Activated naive CD8-positive, alpha-beta T cell (primary cell): ENCODE results near the gene FAM171A2.
"Not testable (repeated sequence)": the region's sequence is repeated elsewhere in the genome, so short reads cannot be mapped to it uniquely, and the experiment has no call there.

Experiments
- H3K27ac Mint-ChIP-seq: one replicate; pipeline ENCODE4 v1.8.0; 2021; ENCODE audit warnings: mixed read lengths
- H3K27me3 Mint-ChIP-seq: one replicate; pipeline ENCODE4 v1.8.0; 2021; ENCODE audit warnings: mixed read lengths
- H3K36me3 Mint-ChIP-seq: one replicate; pipeline ENCODE4 v1.8.0; 2021; ENCODE audit warnings: mixed read lengths
- H3K4me1 Mint-ChIP-seq: one replicate; pipeline ENCODE4 v1.8.0; 2021; ENCODE audit warnings: low read depth, mixed read lengths
- H3K4me3 Mint-ChIP-seq: one replicate; pipeline ENCODE4 v1.8.0; 2021; ENCODE audit warnings: mild to moderate bottlenecking, mixed read lengths
- H3K9me3 Mint-ChIP-seq: one replicate; pipeline ENCODE4 v1.8.0; 2021; ENCODE audit warnings: low read depth, mixed read lengths

The FAM171A2 gene

DNA sequence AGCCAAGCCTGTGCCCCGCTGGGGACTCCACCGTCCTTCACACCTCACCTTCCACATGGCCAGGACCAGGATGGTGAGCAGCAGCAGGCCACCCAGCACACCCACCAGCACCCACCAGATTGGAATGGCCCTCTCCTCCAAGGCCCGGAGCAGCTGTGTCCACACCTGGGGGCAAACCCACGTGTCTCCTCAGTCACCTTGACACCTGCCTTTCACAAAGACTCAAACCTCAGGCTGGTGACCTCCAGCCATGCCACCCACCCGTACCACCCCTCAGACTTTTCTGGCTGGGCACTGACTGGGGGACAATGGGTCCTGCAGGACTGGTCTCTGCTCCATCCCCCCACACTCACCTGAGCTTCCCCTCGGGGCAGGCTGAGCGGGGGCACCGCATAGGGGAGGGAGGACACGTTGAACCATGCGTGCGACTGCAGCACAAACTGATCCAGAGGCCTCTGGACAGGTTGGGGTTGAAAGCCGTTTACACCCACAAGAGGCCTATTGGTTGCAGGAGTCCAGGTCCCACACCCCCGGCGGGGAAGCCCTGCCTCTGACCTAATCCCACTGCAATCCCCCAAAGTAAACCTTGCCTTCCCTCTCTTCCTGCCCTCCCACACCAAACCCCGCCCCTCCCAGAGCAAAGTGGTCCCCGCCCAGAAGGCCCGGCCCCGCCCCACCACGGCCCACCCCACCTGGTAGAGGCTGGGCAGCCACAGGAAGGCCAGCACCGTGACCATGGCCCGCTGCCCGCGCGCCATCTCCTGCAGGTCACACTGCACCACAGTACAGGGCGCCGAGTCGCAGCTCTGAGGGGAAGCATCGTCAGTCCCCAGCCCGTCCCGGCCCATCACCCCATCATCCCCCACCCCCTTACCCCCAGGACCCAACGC is 10.9 kb upstream of the FAM171A2 start:
- H3K4me3 Mint-ChIP-seq = no peak overlapping the region
- H3K27me3 Mint-ChIP-seq = peaks cover 5% of the 10 kb centered on the region
- H3K36me3 Mint-ChIP-seq = no peaks in the 10 kb centered on the region

DNA sequence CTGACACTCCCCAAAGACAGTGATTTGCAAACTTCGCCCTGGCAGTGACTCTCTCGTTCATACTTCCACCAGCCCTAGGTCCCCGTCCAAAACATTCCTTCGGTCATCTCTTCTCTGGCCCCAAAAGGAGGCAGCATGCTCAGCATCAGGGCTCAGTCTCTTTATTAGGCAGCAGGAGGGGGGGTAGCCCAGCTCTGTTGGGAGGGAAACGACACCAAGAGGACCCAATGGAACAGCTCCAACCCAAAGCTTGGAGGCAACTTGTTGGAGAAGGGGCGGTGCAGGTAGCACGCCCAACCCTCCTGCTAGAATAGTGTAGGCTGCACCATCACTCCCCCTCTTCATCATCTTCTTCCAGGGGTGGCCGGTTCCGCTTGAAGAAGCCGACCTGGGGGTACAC is 8.4 kb upstream of the FAM171A2 start:
- no peaks in the 10 kb centered on the region for H3K9me3 Mint-ChIP-seq
- peaks cover 3% of the 10 kb centered on the region for H3K27me3 Mint-ChIP-seq
- peaks cover 7% of the 10 kb centered on the region for H3K4me1 Mint-ChIP-seq
- no peaks in the 10 kb centered on the region for H3K36me3 Mint-ChIP-seq
- peak overlapping the region; percentile 37 for H3K4me3 Mint-ChIP-seq
- no peak overlapping the region for H3K27ac Mint-ChIP-seq

More for the DNA sequence above, 10.9 kb upstream of the FAM171A2 start:
- H3K4me1 Mint-ChIP-seq = peaks cover 4% of the 10 kb centered on the region
- no peak overlapping the region for H3K27ac Mint-ChIP-seq
- H3K9me3 Mint-ChIP-seq = no peaks in the 10 kb centered on the region

DNA sequence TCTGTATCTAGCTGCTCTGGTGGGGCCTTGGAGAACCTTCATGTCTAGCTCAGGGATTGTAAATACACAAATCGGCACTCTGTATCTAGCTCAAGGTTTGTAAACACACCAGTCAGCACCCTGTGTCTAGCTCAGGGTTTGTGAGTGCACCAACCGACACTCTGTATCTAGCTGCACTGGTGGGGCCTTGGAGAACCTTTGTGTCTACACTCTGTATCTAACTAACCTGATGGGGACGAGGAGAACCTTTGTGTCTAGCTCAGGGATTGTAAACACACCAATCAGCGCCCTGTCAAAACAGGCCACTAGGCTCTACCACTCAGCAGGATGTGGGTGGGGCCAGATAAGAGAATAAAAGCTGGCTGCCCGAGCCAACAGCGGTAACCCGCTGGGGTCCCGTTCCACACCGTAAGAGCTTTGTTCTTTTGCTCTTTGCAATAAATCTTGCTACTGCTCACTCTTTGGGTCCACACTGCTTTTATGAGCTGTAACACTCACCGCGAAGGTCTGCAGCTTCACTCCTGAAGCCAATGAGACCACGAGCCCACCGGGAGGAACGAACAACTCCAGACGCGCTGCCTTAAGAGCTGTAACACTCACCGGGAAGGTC is 5.9 kb upstream of the FAM171A2 start:
- H3K27ac Mint-ChIP-seq, H3K4me1 Mint-ChIP-seq, H3K27me3 Mint-ChIP-seq, H3K36me3 Mint-ChIP-seq, H3K9me3 Mint-ChIP-seq: not testable (repeated sequence)
- peak overlapping the region; percentile 76 for H3K4me3 Mint-ChIP-seq

DNA sequence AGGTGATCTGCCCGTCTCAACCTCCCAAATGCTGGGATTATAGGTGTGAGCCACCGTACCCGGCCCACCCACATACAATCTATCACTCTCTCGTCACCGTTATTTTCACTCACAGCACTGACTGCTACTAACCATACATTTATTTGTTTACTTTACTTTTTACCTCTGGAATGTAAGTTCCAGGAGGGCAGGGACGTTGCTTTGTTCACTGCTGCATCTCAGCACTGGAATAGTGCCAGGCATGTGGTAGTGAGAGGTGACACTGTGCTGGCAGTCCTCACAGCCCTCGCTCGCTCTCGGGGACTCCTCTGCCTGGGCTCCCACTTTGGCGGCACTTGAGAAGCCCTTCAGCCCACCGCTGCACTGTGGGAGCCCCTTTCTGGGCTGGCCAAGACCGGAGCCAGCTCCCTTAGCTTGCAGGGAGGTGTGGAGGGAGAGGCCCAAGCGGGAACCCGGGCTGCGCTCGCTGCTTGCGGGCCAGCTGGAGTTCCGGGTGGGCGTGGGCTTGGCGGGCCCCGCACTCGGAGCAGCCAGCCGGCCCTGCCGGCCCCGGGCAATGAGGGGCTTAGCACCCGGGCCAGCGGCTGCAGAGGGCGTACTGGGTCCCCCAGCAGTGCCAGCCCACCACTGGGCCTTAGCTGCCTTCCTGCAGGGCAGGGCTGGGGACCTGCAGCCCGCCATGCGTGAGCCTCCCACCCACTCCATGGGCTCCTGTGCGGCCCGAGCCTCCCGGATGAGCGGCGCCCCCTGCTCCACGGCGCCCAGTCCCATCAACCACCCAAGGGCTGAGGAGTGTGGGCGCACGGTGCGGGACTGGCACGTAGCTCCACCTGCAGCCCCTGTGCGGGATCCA is 5.0 kb upstream of the FAM171A2 start:
- H3K27me3 Mint-ChIP-seq, H3K27ac Mint-ChIP-seq, H3K4me1 Mint-ChIP-seq, H3K4me3 Mint-ChIP-seq, H3K36me3 Mint-ChIP-seq, H3K9me3 Mint-ChIP-seq: not testable (repeated sequence)

GRCh38 chr17:44367231-44367979 is 3.8 kb upstream of the FAM171A2 start:
- no peaks in the 10 kb centered on the region for H3K9me3 Mint-ChIP-seq
- peaks cover 9% of the 10 kb centered on the region for H3K4me1 Mint-ChIP-seq
- H3K27me3 Mint-ChIP-seq = peaks cover 5% of the 10 kb centered on the region
- H3K27ac Mint-ChIP-seq = no peak overlapping the region
- no peak overlapping the region for H3K4me3 Mint-ChIP-seq
- H3K36me3 Mint-ChIP-seq = no peaks in the 10 kb centered on the region

- not testable (repeated sequence) for H3K9me3 Mint-ChIP-seq, H3K27ac Mint-ChIP-seq, H3K4me1 Mint-ChIP-seq, H3K36me3 Mint-ChIP-seq, H3K27me3 Mint-ChIP-seq
- peak overlapping the region; percentile 50 for H3K4me3 Mint-ChIP-seq
Measured at GRCh38 chr17:44365051-44365450, 1.4 kb upstream of the FAM171A2 start.

DNA sequence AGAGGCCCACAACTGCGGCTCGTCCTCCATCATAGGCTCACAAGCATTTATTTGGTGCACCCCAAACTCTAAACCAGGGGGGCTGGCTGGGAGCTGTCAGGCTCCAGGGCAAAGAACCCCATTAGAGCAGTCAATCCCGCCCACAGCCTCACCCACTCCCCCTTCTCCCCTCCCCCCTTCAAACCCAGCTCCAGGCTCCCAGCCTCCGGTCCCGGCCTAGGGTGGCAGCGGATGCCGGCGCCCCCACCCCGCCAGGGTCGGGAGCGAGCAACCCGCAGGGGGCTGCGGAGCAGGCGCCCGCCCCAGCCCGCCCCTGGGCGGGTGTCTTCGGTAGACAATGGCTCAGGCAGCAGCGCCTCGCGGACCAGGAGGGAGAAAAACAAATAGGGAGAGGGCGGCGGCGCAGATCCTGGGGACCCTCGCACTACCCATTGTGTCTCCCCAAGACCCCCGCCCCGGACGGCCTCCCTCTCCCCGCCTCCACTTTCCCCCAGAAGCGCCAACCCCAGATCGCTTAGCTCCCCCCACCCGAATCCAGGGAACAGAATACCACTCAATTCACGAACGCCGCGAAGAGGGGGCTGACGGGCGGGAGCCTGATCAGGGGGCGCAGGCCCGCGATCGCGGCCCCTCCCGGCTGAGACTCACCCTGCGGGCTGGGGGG is 572 bp downstream of the FAM171A2 start:
- no peak overlapping the region for H3K27ac Mint-ChIP-seq
- no peaks in the 10 kb centered on the region for H3K36me3 Mint-ChIP-seq
- H3K27me3 Mint-ChIP-seq = peaks cover 2% of the 10 kb centered on the region
- H3K9me3 Mint-ChIP-seq = no peaks in the 10 kb centered on the region
- H3K4me3 Mint-ChIP-seq = peak overlapping the region; percentile 80
- H3K4me1 Mint-ChIP-seq = peaks cover 9% of the 10 kb centered on the region

GRCh38 chr17:44362459-44362948 is 1.1 kb downstream of the FAM171A2 start:
- H3K27me3 Mint-ChIP-seq = peaks cover 2% of the 10 kb centered on the region
- no peak overlapping the region for H3K4me3 Mint-ChIP-seq
- no peaks in the 10 kb centered on the region for H3K9me3 Mint-ChIP-seq
- H3K4me1 Mint-ChIP-seq = peaks cover 9% of the 10 kb centered on the region
- H3K36me3 Mint-ChIP-seq = no peaks in the 10 kb centered on the region
- H3K27ac Mint-ChIP-seq = no peak overlapping the region

GRCh38 chr17:44361292-44362260 is 2.1 kb downstream of the FAM171A2 start:
- H3K36me3 Mint-ChIP-seq = no peaks in the 10 kb centered on the region

DNA sequence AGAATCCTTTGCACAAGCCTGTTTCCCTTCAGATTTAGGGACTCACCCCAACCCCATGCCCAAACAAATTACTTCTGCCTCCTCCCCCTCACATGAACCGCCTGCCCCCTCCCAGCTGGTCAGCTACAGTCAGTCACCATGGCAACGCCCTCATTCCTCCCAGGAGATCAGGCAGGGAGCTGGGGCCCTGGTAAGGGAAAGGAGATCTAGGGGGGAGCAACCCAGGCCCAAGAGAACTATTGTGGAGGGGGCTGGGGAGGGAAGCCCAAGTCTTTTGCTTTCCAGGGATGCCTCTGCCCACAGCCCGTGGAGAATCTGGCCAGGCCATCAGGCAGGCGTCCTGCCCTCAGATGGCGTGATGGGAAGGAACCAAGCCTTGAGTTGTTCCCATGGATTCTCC is 2.8 kb downstream of the FAM171A2 start:
- no peak overlapping the region for H3K4me3 Mint-ChIP-seq
- no peaks in the 10 kb centered on the region for H3K9me3 Mint-ChIP-seq
- no peak overlapping the region for H3K27ac Mint-ChIP-seq
- peaks cover 9% of the 10 kb centered on the region for H3K4me1 Mint-ChIP-seq
- H3K36me3 Mint-ChIP-seq = no peaks in the 10 kb centered on the region
- H3K27me3 Mint-ChIP-seq = peaks cover 2% of the 10 kb centered on the region

More at GRCh38 chr17:44361292-44362260, 2.1 kb downstream of the FAM171A2 start:
- Mint-ChIP-seq H3K4me1 (peaks cover 9% of the 10 kb centered on the region), H3K4me3 (no peak overlapping the region), H3K27me3 (peaks cover 2% of the 10 kb centered on the region), H3K9me3 (no peaks in the 10 kb centered on the region), H3K27ac (no peak overlapping the region)

DNA sequence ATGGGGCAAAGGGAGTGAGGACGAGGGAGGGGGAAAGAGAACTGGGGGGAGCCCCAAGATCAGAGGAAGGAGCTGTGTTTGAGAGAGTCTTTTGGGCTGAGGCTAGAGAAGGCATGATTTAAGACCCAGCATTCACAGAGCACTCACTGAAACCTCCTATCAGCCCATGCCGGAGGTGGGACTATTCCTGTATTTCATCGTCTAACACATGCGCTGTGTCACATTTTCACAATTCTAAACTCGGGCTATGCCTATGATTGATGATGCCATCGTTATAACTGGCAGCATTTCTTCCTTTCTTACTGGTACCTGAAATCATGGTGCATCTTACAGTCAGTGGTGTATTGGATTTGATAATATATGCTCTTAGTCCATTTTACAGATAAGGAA is 3.5 kb downstream of the FAM171A2 start:
- no peaks in the 10 kb centered on the region for H3K36me3 Mint-ChIP-seq
- H3K27ac Mint-ChIP-seq = no peak overlapping the region
- no peak overlapping the region for H3K4me3 Mint-ChIP-seq
- H3K9me3 Mint-ChIP-seq = no peaks in the 10 kb centered on the region
- H3K4me1 Mint-ChIP-seq = peaks cover 9% of the 10 kb centered on the region
- H3K27me3 Mint-ChIP-seq = no peaks in the 10 kb centered on the region

DNA sequence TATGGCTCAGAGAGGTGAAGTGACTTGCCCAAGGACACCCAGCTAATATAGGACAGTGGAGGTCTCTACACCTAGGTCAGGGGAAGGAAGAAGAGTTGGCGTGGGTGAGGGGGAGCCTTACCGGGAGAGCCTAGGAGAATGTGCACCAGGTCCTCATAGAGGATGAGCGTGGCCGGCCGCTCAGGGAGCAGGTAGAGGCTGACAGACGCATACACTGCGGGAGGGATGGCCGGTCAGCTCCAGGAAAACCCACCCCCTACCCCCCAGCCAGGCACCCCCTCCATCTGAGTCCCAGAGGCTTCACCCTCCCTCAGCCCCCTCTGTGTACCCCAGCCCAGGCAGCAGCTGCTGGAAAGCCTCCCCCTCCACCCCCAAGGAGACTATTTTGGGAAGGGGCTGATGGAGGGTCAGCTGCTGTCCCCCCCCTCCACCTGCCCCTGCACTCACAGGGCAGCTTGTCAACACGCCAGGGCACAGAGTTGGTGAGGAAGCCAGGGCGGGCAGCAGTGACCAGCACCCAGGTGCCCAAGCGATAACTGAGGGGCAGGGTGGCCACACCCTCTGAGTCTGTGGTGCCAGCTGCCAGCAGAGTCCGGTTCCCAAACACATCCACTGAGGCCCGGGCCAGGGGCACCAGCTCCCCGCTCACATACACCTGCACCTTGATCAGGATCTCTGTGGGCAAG is 4.1 kb downstream of the FAM171A2 start:
- peaks cover 7% of the 10 kb centered on the region for H3K4me1 Mint-ChIP-seq
- no peaks in the 10 kb centered on the region for H3K9me3 Mint-ChIP-seq
- H3K36me3 Mint-ChIP-seq = no peaks in the 10 kb centered on the region
- H3K27ac Mint-ChIP-seq = no peak overlapping the region
- no peak overlapping the region for H3K4me3 Mint-ChIP-seq
- no peaks in the 10 kb centered on the region for H3K27me3 Mint-ChIP-seq

DNA sequence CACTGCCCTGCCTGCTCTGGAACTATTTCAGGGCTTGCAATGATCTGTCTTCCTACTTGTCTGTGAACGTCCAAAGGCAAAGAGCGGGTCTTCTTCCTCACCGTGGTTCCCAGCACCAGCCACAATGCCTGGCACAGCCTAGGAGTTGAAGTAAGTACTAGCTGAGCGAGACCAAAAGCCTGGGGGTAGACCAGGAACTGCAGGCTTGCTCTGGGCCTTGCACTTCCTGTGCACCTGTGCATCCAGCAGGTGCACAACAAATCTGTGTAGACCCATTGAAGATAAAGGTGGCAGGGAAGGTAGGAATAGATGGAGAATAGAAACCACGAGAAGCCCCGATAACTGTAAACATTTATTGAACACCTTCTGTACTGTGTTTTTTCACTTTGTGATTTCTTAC is 4.6 kb downstream of the FAM171A2 start:
- Mint-ChIP-seq H3K4me1 (peaks cover 7% of the 10 kb centered on the region), H3K27ac (no peak overlapping the region), H3K9me3 (no peaks in the 10 kb centered on the region), H3K4me3 (no peak overlapping the region), H3K27me3 (no peaks in the 10 kb centered on the region), H3K36me3 (no peaks in the 10 kb centered on the region)
